Measurements from ENCODE around the gene SLC38A1. TPM values are rescaled to one million over a fixed set of nuclear protein-coding genes. Genes with fewer than 3 reads are reported as not detected.
"Not testable (repeated sequence)": the region's sequence is repeated elsewhere in the genome, so short reads cannot be mapped to it uniquely, and the experiment has no call there.

Gene SLC38A1
- total RNA-seq: 100 to 1,000 TPM; 142 TPM

GRCh38 chr12:46268583-46269428 is at the start of gene SLC38A1:
Gene SLC38A1 (minus strand): TSS chr12:46269043. CDS start chr12:46239800, 29,243 bp downstream.
- intact Hi-C loops (cut with micrococcal nuclease): loop anchor here (1.0 to 5.0 kb wide), 5 partner anchors 114 to 1438 kb away; partner anchors contain the start of gene RPAP3
- ChIA-PET POLR2A (interaction anchor here (0.6 to 4.4 kb wide), 24 partner anchors 9 to 1310 kb away, joined by 3 to 177 read pairs (median 5); partner anchors contain the start of gene SCAF11), CTCF (interaction anchor here (0.8 to 2.2 kb wide), 10 partner anchors 34 to 115 kb away, joined by 3 to 14 read pairs (median 4); no protein-coding TSS in a partner anchor)
- DNase-seq: peak; percentile 92
- Mint-ChIP-seq H3K9me3 (no peaks in the 10 kb centered on the region), H3K27me3 (no peaks in the 10 kb centered on the region), H3K4me3 (no peak within 1 kb of the TSS), H3K4me1 (ENCODE audit: low read depth) (peaks cover 23% of the 10 kb centered on the region), H3K27ac (no peak within 1 kb of the TSS), H3K36me3 (peaks cover 6% of the 10 kb centered on the region)

GRCh38 chr12:46318037-46318436 is 49.2 kb upstream of the SLC38A1 start:
- H3K9me3 Mint-ChIP-seq: peaks cover 6% of the 10 kb centered on the region
- CTCF ChIA-PET: no interaction called here
- H3K4me3 Mint-ChIP-seq: no peak overlapping the region
- peaks cover 2% of the 10 kb centered on the region for H3K27me3 Mint-ChIP-seq
- POLR2A ChIA-PET: no interaction called here
- intact Hi-C loops (cut with micrococcal nuclease): no loop called here
- H3K27ac Mint-ChIP-seq: no peak overlapping the region
- H3K36me3 Mint-ChIP-seq: peaks cover 2% of the 10 kb centered on the region
- no peaks in the 10 kb centered on the region for H3K4me1 Mint-ChIP-seq (ENCODE audit: low read depth)
- no peak for DNase-seq

DNA sequence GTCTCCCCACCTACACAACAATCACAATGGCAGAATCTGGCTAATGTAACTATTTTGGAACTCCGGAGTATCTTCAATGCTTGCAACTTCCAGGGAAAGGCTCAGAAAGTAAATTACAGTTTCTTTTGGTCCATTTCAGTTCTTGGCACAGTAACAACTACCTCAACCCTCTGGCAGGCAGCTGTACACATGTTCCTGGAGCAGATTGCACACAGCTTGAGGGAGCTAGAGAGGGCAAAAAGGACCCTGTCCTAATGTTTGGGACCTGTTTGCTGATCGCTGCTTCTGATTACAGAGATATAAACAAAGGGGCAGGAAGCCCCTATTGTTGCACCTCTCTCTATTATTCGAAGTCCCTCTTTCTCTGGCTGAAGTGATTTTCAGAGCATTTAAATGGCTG is 35.2 kb upstream of the SLC38A1 start:
- peaks cover 3% of the 10 kb centered on the region for H3K4me1 Mint-ChIP-seq (ENCODE audit: low read depth)
- no peak for DNase-seq
- no peaks in the 10 kb centered on the region for H3K27me3 Mint-ChIP-seq
- ChIA-PET POLR2A (interaction anchor here (1.1 kb wide), 1 partner anchor 35 kb away, joined by 3 read pairs; the partner anchor contains the start of gene SLC38A1), CTCF (interaction anchor here (1.0 to 6.6 kb wide), 5 partner anchors 12 to 207 kb away, joined by 3 to 97 read pairs (median 3); no protein-coding TSS in a partner anchor)
- H3K36me3 Mint-ChIP-seq: no peaks in the 10 kb centered on the region
- intact Hi-C loops (cut with micrococcal nuclease): loop anchor here (5.0 kb wide), 1 partner anchor 232 kb away; no protein-coding TSS in a partner anchor
- no peak overlapping the region for H3K4me3 Mint-ChIP-seq
- H3K9me3 Mint-ChIP-seq: peaks cover 14% of the 10 kb centered on the region
- no peak overlapping the region for H3K27ac Mint-ChIP-seq

DNA sequence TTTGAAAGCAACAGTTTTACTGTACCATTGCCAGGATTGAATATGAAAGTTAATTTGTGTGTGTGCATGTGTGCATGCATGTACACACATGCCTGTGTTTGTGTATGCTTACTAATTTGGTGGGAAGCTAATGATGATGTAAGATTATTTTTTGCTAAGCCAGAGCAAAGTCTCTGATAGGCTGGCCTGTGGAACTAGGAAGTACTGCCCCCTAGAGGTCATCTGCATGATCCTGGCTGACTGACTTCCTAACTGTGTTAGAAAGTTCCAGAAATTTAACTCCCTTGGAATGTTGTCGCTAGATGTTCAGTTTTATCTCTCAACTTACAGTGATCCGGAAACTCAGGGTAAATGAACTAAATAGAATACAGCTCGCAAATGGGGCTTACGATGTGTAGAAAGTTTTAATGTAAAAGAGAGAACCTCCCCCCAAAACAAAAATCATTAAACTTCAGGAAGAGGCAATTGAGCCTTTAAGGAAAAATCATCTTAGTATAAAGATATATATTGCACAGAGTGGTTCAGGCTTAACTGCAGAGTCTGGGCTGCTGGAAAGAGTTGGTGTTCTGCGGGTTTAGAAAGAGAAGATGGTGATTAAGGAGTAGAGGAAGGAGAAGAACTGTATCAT is 34.3 kb upstream of the SLC38A1 start:
- no peak overlapping the region for H3K4me3 Mint-ChIP-seq
- peaks cover 3% of the 10 kb centered on the region for H3K4me1 Mint-ChIP-seq (ENCODE audit: low read depth)
- POLR2A ChIA-PET: interaction anchor here (1.1 kb wide), 1 partner anchor 34 kb away, joined by 3 read pairs; the partner anchor contains the start of gene SLC38A1
- H3K27me3 Mint-ChIP-seq: no peaks in the 10 kb centered on the region
- H3K36me3 Mint-ChIP-seq: no peaks in the 10 kb centered on the region
- CTCF ChIA-PET: interaction anchor here (0.6 to 6.6 kb wide), 23 partner anchors 10 to 645 kb away, joined by 3 to 97 read pairs (median 3); partner anchors contain the start of gene SLC38A1
- peaks cover 10% of the 10 kb centered on the region for H3K9me3 Mint-ChIP-seq
- no peak overlapping the region for H3K27ac Mint-ChIP-seq
- intact Hi-C loops (cut with micrococcal nuclease): loop anchor here (1.0 to 5.0 kb wide), 4 partner anchors 150 to 313 kb away; partner anchors contain the start of gene SCAF11
- peak; percentile 51 for DNase-seq

GRCh38 chr12:46300910-46301309 is 32.1 kb upstream of the SLC38A1 start:
- no peaks in the 10 kb centered on the region for H3K27me3 Mint-ChIP-seq
- H3K4me1 Mint-ChIP-seq (ENCODE audit: low read depth): peaks cover 3% of the 10 kb centered on the region
- no peak for DNase-seq
- intact Hi-C loops (cut with micrococcal nuclease): loop anchor here (5.0 kb wide), 1 partner anchor 229 kb away; no protein-coding TSS in a partner anchor
- CTCF ChIA-PET: interaction anchor here (1.4 to 6.6 kb wide), 3 partner anchors 31 to 175 kb away, joined by 4 to 97 read pairs (median 15); no protein-coding TSS in a partner anchor
- H3K4me3 Mint-ChIP-seq: no peak overlapping the region
- H3K36me3 Mint-ChIP-seq: no peaks in the 10 kb centered on the region
- no peak overlapping the region for H3K27ac Mint-ChIP-seq
- POLR2A ChIA-PET: interaction anchor here (1.5 to 1.6 kb wide), 2 partner anchors 30 to 32 kb away, joined by 4 read pairs; partner anchors contain the start of gene SLC38A1
- H3K9me3 Mint-ChIP-seq: no peaks in the 10 kb centered on the region

- ChIA-PET POLR2A (no interaction called here), CTCF (interaction anchor here (1.0 to 6.6 kb wide), 3 partner anchors 9 to 174 kb away, joined by 3 to 97 read pairs (median 5); no protein-coding TSS in a partner anchor)
- Mint-ChIP-seq H3K4me1 (ENCODE audit: low read depth) (peaks cover 3% of the 10 kb centered on the region), H3K4me3 (no peak overlapping the region), H3K36me3 (no peaks in the 10 kb centered on the region), H3K9me3 (no peaks in the 10 kb centered on the region), H3K27ac (no peak overlapping the region), H3K27me3 (no peaks in the 10 kb centered on the region)
- intact Hi-C loops (cut with micrococcal nuclease): loop anchor here (5.0 kb wide), 1 partner anchor 228 kb away; no protein-coding TSS in a partner anchor
- no peak for DNase-seq
Observed at GRCh38 chr12:46299851-46300250, 31.0 kb upstream of the SLC38A1 start.

DNA sequence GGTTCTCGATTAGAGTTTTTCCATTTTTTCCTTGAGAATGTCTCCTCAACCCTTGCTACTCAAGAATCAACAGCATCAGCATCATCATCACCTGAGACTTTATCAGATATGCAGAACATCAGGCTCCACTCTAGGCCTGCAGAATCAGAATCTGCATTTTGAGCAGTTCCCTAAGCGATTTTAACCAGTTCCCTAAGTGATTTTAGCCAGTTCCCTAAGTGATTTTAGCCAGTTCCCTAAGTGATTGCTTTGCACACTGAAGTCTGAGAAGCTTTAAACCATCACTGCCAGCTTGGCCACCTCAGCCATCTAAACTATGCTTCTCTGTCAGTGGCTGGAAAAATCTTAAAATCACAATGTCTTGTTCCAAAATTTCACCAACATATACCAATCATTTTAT is 29.4 kb upstream of the SLC38A1 start:
- ChIA-PET POLR2A (no interaction called here), CTCF (interaction anchor here (6.6 kb wide), 1 partner anchor 173 kb away, joined by 97 read pairs; no protein-coding TSS in a partner anchor)
- intact Hi-C loops (cut with micrococcal nuclease): no loop called here
- Mint-ChIP-seq H3K36me3 (no peaks in the 10 kb centered on the region), H3K9me3 (no peaks in the 10 kb centered on the region), H3K4me1 (ENCODE audit: low read depth) (peaks cover 3% of the 10 kb centered on the region), H3K27ac (no peak overlapping the region), H3K27me3 (no peaks in the 10 kb centered on the region), H3K4me3 (no peak overlapping the region)
- DNase-seq: no peak

- Mint-ChIP-seq H3K27me3 (no peaks in the 10 kb centered on the region), H3K27ac (no peak overlapping the region)
- POLR2A ChIA-PET: no interaction called here
Observed at GRCh38 chr12:46296822-46297221, 28.0 kb upstream of the SLC38A1 start.

GRCh38 chr12:46292754-46293402 is 24.0 kb upstream of the SLC38A1 start:
- intact Hi-C loops (cut with micrococcal nuclease): no loop called here

More at GRCh38 chr12:46296822-46297221, 28.0 kb upstream of the SLC38A1 start:
- Mint-ChIP-seq H3K36me3 (no peaks in the 10 kb centered on the region), H3K4me1 (ENCODE audit: low read depth) (no peaks in the 10 kb centered on the region), H3K9me3 (peaks cover 6% of the 10 kb centered on the region), H3K4me3 (no peak overlapping the region)
- intact Hi-C loops (cut with micrococcal nuclease): no loop called here
- DNase-seq: no peak
- CTCF ChIA-PET: no interaction called here

GRCh38 chr12:46291953-46292352 is 23.1 kb upstream of the SLC38A1 start:
- H3K27me3 Mint-ChIP-seq; intact Hi-C loops (cut with micrococcal nuclease); DNase-seq; H3K4me3 Mint-ChIP-seq; H3K27ac Mint-ChIP-seq; POLR2A ChIA-PET; H3K36me3 Mint-ChIP-seq; H3K4me1 Mint-ChIP-seq (ENCODE audit: low read depth): not testable (repeated sequence)
- CTCF ChIA-PET: interaction anchor here (1.9 kb wide), 1 partner anchor 167 kb away, joined by 7 read pairs; no protein-coding TSS in a partner anchor
- H3K9me3 Mint-ChIP-seq: peaks cover 33% of the 10 kb centered on the region

More at GRCh38 chr12:46292754-46293402, 24.0 kb upstream of the SLC38A1 start:
- Mint-ChIP-seq H3K27ac (no peak overlapping the region), H3K36me3 (peaks cover 2% of the 10 kb centered on the region), H3K9me3 (peaks cover 24% of the 10 kb centered on the region), H3K4me3 (no peak overlapping the region), H3K4me1 (ENCODE audit: low read depth) (no peaks in the 10 kb centered on the region), H3K27me3 (no peaks in the 10 kb centered on the region)
- ChIA-PET CTCF (interaction anchor here (1.9 kb wide), 1 partner anchor 168 kb away, joined by 7 read pairs; no protein-coding TSS in a partner anchor), POLR2A (no interaction called here)
- no peak for DNase-seq

DNA sequence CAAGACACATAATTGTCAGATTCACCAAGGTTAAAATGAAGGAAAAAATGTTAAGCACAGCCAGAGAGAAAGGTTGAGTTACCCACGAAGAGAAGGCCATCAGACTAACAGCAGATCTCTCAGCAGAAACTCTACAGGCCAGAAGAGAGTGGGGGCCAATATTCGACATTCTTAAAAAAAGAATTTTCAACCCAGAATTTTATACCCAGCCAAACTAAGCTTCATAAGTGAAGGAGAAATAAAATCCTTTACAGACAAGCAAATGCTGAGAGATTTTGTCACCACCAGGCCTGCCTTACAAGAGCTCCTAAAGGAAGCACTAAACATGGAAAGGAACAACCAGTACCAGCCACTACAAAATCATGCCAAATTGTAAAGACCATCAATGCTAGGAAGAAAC is 16.3 kb upstream of the SLC38A1 start:
- H3K27me3 Mint-ChIP-seq; H3K27ac Mint-ChIP-seq; H3K4me1 Mint-ChIP-seq (ENCODE audit: low read depth); POLR2A ChIA-PET; DNase-seq; H3K4me3 Mint-ChIP-seq; CTCF ChIA-PET; intact Hi-C loops (cut with micrococcal nuclease): not testable (repeated sequence)
- Mint-ChIP-seq H3K9me3 (peaks cover 65% of the 10 kb centered on the region), H3K36me3 (peaks cover 41% of the 10 kb centered on the region)

Measured in activated CD4-positive, alpha-beta memory T cell treated with anti-CD3 and anti-CD28 coated beads for 36 hours (primary cell).